ENCODE data around the gene PGLYRP4.

The PGLYRP4 gene

DNA sequence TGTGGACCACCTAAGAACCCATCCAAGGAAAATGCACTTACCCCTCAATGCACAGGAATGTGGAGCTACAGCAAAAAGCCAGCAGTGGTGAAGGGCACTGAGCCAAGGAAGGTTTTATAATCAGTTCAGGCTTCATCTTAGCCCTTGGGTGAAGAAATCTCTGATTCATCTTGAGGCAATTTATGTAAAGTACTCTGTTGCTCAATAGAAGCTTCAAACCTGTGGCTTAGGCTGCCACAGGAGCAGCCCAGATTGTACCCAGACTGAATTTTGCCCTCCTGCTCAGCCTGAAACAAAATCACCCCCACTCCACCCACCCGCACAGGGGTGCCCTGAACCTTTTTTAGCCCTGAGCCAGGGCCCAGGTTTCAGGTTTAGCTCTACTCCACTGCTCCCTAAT, 26.9 kb upstream of the PGLYRP4 start, which contains the start of gene S100A12:
S100A12 (minus strand) TSS at position 111 of the 400 bp plus-strand sequence. CDS start 1,029 bp downstream, outside the sequence.
- no peak for DNase-seq (ENCODE audit: low read depth)

DNA sequence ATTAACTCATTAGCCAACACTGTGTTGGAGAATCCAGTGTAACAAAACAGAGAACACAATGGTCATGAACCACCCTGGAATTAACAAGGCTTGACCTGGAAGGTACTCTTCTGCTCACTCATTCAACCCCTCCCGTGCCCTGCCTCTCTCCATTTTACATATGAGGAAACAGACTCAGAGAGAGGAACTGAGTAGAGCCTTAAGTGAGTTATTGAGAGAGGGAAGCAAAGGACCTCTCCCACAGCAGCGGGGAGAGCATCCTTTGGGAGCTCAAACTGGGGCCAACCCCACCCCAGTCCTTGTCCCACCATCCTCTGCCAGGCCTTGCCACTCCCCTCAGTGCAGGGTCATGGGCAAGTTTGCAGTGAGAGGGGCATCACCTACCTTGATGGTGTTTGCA, 25.4 kb upstream of the PGLYRP4 start:
- DNase-seq (ENCODE audit: low read depth) = no peak

DNA sequence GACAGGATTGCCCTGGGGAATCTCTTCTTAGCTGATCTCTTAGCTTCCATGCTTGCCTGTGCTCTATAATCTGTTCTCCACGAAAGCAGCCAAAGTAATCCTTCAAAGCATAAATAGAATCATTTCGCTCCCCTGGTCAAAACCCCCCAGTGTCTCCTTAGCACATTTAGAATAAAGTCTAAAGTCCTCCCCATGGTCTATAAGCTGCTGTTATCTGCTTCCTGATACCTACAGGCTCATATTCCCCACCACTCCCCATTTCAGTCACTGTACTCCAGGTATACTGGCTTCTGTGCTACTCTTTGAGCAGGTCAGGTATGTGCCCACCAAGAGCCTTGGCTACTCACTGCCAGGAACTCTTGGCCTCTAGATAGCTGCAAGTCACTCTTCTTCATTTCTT, 23.9 kb upstream of the PGLYRP4 start:
- no peak for DNase-seq (ENCODE audit: low read depth)

DNA sequence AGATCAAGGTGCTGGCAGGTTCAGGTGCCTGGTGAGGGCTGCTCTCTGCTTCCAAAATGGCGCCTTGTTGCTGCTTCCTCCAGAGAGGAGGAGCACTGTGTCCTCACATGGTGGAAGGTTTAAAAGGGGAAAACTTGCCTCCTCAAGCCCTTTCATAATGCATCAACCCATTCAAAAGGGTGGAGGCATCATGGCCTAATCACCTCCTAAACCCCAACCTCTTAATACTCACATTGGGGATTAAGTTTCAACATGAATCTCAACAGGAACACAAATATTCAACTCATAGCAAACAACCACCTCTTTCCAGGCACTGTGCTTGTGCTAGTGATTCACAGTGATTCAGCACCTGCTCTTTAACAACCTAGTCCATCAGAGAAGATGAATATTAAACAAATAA, 22.6 kb upstream of the PGLYRP4 start:
- no peak for DNase-seq (ENCODE audit: low read depth)

DNA sequence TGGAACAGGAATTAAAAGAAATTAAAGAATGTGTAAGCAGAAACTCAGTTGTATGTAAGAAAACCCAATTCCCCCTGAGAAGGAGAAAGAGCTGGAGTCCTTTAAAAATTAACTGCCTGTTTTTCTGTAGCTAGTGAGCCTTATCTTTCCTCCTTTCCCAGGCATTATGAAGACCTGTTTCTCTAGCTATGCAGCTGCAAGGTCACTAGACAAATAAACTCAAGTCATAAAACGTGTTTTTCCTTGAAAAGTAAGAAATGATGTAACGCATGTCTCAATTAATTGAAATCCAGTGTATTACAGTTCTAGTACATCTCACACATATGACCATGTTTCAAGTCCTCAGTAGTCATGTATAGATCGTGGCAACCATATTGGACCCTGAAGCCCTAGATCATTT, 21.5 kb upstream of the PGLYRP4 start:
- DNase-seq (ENCODE audit: low read depth) = no peak

DNA sequence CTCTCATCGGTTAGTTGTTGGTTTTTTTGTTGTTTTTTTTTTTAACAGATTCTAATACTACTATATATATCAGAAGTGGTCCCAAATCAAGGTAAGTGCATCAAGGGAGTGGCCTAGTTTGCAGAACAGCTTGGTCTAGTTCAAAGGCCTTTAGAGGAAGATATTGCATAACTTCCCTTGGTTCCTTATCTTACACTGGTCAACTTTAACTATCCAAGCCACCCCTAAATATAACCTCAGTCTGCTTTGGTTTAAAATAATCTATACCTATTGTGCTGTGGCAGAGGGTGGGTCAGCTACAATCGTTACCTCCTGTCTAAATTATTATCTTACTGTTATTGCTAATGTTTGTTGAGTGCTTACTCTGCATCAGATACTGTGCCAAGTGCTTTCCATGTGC, 19.9 kb upstream of the PGLYRP4 start:
- no peak for DNase-seq (ENCODE audit: low read depth)

DNA sequence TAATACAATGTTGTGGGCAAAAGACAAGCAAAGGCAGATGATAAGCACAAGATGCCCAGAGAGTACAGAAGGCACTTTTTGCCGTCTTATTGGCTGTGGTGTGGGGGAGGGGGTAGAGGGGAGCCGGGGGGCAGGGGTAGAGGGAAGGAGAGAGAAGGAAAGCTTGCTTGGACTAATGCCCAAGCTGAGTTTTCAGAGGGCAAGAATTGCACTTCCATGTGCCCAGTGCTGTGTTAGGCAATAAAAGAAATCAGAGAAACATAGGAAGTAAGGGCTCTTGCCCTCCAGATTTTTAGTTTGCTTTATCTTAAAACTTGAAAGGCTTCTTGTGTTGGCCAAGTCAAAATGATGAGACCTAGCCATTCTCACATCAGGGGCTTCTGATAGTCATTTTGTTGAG, 18.4 kb upstream of the PGLYRP4 start:
- DNase-seq (ENCODE audit: low read depth) = no peak

DNA sequence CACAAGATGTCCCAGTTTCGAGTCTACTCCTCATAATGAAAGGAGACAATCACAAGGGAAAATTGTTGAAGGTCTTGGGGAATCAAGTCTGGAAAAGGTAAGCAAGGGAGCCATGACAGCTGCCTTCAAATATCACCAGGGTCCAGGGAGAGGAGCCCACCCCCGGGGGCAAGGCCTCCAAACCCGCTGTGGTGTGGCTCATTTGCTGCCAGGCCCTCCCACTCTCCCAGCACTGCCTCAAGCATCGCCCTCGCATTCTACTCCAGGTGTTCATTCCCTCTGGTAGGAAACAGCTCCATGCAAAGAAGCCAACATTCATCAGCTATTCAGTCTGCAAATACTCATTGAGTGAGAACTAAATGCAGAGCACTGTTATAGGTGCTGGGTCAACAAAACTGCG, 17.6 kb upstream of the PGLYRP4 start:
- no peak for DNase-seq (ENCODE audit: low read depth)

DNA sequence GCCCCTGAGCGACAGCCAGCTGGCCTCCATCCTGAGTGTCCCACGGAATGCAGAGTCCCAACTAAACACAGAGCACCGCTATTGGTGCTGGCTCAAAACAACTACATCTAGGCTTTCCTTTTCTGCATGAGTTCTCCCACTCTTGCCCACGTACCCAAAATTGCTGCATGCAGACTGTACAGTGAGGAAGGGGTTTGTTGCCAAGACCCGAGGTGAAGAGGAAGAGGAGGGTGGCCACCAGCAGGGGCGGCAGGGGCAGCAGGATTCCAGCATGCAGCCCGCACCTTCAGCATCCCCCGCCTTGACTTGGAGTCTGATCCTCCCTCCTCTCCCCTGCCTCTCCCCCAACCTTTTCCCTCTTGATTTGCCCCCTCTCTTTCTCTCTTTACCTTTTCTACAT, 17.1 kb upstream of the PGLYRP4 start:
- DNase-seq (ENCODE audit: low read depth) = no peak

DNA sequence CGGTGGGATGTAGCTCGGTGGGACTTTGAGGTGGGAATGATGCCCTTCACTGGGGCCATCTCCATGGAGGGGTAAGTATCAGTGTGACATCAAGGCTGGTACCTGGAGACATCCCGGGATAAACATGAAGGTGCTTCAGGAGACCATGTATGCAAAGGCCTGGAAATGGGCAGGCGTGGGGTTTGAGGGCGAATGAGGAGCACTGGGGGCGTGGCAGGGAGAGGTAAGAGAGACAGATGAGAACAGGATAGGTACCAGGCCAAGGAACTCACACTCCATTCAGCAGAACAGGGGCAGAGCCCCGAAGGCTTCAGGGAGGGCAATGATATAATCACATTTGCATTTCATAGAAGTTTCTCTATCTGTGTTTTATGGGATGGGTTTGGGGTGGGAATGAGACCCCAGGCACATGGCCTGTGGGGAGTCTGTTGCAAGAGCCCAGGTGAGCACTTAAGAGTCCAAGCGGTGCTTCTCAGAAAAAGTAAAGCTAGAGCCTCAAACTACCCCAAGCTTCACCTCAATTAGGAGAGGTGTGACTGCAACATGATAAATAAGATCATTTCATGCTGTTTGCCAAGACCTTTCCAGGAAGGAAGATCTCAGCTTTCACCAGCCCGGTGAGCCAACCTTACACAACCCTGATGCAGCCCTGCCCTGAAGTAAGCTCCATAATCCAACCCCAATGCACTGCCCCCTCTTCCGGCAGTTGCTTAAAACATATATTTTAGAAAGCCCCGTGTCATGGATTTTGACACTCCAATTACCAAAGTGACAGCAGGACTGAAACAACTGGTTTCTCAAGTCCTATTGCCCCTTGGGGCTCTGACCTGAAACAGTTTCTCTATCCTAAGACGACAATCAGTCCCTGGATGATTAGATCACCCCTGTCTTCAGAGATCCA, 16.4 kb upstream of the PGLYRP4 start:
- DNase-seq (ENCODE audit: low read depth) = no peak

DNA sequence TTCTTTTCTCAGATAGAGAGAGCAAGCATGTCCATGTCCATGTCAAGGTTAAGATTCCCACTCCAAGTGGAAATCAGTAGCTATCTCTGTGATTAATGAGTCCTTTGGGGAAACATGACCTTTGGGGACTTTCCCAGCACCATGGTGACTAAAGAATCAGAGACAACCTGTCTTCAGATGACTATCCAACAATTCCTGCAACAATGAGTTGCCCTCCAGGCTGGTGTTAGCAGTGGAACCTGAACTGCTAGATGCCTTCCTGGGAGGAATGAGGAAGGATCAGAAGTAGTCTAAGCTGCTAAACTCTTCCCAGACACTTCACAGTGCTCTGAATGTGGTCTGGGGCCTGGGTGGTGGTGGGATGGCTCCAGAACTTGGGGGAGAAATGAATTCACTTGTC, 15.5 kb upstream of the PGLYRP4 start:
- DNase-seq (ENCODE audit: low read depth) = no peak

DNA sequence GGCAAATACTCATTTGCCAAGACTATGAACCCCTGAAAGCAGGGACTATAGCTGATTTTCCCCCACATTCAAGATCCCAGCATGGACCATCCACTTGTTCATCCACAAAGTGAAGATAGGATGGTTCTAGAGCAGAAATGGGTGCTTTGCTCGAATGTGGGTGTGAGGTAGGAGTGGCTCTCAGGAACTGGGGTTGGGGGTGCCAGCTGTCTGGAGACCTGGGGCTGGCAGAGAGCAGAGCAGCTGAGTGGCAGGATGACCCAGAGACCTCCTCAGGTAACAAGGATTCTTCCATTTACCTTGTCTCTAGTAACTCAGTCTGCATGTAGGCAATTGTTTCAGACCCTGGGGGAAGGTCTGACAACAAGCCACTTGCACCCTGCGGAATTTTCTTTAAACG, 15.0 kb upstream of the PGLYRP4 start:
- DNase-seq (ENCODE audit: low read depth) = no peak

DNA sequence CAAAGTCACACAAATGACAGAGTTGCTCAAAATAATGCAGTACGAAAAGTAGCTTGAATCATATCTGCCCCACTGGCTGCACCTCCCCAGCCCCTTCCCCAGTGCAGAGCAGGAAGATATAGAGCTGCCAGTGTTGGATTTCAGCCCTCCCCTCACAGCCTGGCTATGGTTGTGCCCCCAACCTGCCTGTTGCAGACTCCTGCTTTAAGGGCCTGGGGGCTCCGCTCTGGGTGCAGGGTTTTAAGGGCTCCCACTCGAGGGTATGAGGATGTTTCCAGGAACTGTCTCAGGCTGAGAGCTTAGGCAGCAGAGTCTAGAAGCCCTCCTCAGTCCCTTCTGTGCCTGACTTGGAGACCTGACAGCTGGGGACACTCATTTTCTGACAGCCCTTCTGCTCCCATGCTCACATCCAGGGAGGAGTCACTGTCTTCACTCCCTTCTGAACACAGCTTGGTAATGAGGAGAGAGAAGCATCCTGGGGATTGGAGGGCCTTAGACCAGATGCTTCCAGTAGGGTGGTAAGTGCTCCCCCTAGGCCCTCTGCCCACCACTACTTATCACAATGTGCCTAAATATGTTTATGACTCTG, 13.6 kb upstream of the PGLYRP4 start:
- no peak for DNase-seq (ENCODE audit: low read depth)

DNA sequence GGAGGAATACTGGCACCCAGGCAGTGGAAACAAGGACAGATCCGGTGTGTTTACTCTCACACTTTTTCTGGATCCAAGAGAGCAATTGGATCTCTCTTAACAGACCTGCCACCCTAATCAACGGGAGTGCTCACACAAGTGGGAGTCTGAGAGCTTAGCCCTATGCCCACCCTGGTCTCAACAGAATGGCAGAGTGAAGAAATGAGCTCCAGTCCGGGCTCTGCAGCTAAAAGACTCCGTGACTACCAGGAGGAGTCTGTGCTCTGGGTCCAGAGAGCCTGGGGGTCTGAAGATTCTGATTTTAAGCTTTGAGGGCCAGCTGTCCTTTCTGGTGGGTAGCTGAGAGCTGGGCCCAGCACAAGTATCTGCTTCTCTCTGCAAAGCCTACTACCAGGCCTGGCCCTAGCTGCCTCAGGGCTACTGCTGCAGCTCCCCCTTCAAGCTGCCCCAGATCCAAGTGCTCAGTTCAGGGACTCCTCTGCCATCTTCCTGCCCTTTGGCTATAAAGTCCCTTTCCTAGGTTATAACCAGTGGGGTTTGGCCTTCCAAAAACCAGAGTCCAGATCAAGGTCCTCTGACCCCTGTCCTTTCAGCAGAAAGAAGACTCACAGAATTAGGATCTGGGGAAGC, 13.0 kb upstream of the PGLYRP4 start:
- no peak for DNase-seq (ENCODE audit: low read depth)

DNA sequence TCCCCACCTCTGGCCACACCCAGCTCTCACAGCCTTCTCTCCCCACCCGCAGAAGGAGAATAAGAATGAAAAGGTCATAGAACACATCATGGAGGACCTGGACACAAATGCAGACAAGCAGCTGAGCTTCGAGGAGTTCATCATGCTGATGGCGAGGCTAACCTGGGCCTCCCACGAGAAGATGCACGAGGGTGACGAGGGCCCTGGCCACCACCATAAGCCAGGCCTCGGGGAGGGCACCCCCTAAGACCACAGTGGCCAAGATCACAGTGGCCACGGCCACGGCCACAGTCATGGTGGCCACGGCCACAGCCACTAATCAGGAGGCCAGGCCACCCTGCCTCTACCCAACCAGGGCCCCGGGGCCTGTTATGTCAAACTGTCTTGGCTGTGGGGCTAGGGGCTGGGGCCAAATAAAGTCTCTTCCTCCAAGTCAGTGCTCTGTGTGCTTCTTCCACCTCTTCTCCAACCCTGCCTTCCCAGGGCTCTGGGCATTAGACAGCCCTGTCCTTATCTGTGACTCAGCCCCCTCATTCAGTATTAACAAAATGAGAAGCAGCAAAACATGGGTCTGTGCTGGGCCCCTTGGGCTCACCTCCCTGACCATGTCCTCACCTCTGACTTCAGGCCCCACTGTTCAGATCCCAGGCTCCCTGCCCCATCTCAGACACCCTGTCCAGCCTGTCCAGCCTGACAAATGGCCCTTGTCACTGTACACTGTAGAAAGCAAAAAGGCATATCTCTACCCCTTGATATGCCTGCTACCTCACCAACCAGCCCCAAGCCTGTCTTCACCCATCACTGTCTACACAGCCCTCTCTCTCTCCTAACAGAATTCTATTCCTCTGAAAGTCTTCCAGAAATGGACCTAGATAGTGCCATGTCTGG, 12.2 kb upstream of the PGLYRP4 start:
- DNase-seq (ENCODE audit: low read depth) = no peak

DNA sequence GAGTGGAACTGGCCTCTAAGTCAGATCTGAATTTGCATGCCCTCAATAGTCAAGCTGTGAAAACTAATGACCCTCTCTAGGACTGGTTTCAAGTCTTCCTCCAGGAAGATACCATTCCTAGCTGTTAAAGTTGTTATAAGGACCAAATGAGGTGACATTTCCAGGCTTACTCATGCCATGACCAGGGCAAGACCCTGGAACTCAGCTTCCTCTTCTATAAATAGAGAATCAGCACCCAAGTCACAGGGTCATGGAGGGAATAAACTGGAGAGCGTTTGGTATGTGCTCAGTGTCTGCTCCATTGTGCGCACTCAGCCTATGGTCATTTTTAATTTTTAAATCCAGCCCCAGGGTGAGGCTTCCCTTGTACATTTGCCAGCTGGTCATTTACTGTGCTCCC, 11.5 kb upstream of the PGLYRP4 start:
- DNase-seq (ENCODE audit: low read depth) = no peak

DNA sequence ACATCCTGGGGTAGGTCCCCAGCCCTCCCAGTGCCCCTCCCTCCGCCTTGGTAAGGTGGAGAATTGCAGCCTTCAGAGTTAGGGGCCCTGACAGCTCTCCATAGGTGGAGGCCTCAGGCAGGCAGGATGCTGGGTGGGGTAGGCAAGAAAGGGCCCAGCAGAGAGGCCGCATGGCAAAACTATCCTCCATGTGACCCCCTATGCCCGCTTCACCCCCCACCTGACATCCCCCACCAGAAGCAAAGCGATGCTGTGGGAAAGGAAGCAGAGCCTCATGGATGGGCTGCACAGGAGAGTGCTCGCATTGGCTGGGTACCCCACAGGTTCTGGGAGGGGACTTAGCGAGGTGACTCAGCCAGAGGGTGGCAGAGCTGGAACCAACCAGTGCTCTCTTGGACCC, 10.6 kb upstream of the PGLYRP4 start:
- DNase-seq (ENCODE audit: low read depth) = no peak

DNA sequence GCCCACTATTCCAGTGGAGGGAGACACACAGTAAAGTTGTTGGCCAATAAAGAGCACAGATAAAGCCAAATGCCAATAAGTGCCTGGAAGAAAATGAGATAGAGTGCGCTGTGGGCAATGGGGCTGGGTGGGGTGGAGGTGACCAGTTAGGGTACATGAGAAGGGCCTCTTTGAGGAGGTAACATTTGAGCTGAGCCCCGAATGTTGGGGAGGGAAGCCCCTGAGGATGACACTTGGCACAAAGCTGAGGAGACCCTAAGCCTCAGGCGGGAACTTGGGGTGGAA, 10.0 kb upstream of the PGLYRP4 start:
- DNase-seq (ENCODE audit: low read depth) = no peak

DNA sequence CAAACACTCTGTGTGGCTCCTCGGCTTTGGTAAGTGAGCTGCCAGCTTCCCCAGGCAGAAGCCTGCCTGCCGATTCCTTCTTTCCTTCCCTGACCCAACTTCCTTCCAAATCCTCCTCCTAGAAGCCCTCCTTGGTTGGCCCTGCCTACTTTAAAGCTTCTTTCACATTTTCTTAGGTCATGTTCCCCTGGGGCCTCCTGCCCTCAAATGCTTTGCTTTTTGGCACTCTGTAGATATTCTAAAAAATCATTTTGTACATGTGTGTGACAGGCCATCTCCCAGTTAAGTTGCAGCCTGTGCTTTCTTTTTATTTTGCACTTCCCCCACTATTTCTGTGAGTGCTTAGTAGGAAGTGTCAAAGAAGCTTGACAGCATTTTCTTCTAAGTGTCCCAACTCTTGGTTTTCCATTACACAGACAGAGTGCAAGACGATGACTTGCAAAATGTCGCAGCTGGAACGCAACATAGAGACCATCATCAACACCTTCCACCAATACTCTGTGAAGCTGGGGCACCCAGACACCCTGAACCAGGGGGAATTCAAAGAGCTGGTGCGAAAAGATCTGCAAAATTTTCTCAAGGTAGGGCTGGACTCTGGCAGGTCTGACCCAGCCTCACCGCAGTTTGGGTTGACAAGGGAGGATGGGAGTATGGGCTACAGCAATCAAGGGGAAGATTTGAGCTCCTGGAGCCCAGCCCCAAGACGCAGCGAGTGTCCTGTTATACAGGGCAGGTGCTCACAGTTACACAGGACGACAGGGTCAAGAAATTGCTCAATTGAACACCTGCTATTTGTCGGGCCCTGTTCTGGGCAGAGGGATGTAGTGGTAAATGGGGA, 9.4 kb upstream of the PGLYRP4 start, which contains the start of gene S100A9:
S100A9 (plus strand) TSS at position 2 of the 838 bp plus-strand sequence; CDS start at position 432, 430 bp downstream.
- no peak for DNase-seq (ENCODE audit: low read depth)

DNA sequence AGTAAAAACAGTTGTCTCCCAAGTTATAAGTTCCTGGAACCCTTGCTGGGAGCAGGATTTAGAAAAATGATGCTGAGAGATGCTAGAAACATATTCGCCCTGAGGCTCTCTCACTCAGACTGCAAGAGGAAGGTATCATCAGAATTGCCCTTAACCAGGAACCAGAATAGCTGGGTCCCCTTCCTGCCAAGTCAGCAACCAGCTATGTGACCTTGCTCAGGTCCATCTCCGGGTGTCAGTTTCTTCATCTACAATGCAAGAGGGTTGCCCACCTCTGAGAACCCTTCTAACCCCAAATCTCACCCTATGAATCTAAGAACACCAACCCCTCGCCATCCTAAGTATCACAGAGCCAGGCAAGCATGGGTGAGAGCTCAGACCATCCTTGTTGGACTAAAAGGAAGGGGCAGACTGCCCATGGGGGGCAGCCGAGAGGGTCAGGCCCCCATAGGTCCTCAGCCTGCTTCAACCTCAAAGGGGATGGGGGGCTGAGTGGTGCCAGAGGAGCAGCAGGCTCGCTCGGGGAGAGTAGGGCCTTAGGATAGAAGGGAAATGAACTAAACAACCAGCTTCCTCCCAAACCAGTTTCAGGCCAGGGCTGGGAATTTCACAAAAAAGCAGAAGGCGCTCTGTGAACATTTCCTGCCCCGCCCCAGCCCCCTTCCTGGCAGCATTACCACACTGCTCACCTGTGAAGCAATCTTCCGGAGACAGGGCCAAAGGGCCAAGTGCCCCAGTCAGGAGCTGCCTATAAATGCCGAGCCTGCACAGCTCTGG, 8.6 kb upstream of the PGLYRP4 start:
- no peak for DNase-seq (ENCODE audit: low read depth)

All from activated T-helper 9 cell treated with anti-CD3 and anti-CD28 coated beads, Interleukin-2, amount 50 U/mL, for 16 hours (primary cell).